Activated naive CD8-positive, alpha-beta T cell treated with anti-CD3 and anti-CD28 coated beads, Interleukin-2, amount 10 ng/mL, durations not matched to agents 7 days and 5 days (primary cell): ENCODE data around the gene ZNF407. TPM values are rescaled to one million over a fixed set of nuclear protein-coding genes. Genes with fewer than 3 reads are reported as not detected.
"Not testable (repeated sequence)": the region's sequence is repeated elsewhere in the genome, so short reads cannot be mapped to it uniquely, and the experiment has no call there.

Experiments used
- ATAC-seq: fragments of 150-1000 bp; cut with Tn5 transposase; one replicate; pipeline ENCODE4 v1.10.0; 2021; ENCODE audit warnings: low read depth, moderate library complexity
- POLR2A ChIA-PET: fragments of 350-600 bp; sonication (Branson Sonifier 250); formaldehyde crosslinking; loops from one replicate; lab custom pipeline; 2021; ENCODE audit warnings: antibody characterized with exemption; lab: Charles Lee
- DNase-seq: peaks from one replicate; pipeline ENCODE4 v3.0.0; 2021
- H3K27ac Mint-ChIP-seq: one replicate; pipeline ENCODE4 v1.8.0; 2022; ENCODE audit warnings: mild to moderate bottlenecking, mixed read lengths
- H3K27me3 Mint-ChIP-seq: one replicate; pipeline ENCODE4 v1.8.0; 2022; ENCODE audit warnings: mild to moderate bottlenecking, moderate library complexity, mixed read lengths
- H3K36me3 Mint-ChIP-seq: one replicate; pipeline ENCODE4 v1.8.0; 2021; ENCODE audit warnings: mild to moderate bottlenecking, mixed read lengths
- H3K4me1 Mint-ChIP-seq: one replicate; pipeline ENCODE4 v1.8.0; 2021; ENCODE audit warnings: mixed read lengths
- H3K4me3 Mint-ChIP-seq: one replicate; pipeline ENCODE4 v1.8.0; 2022; ENCODE audit warnings: mild to moderate bottlenecking, moderate library complexity, mixed read lengths
- H3K9me3 Mint-ChIP-seq: one replicate; pipeline ENCODE4 v1.8.0; 2021; ENCODE audit warnings: mixed read lengths
- total RNA-seq, 2 experiments: library from RNA; stranded (reverse); gene quantifications; one replicate each; pipeline ENCODE4 v1.2.3, GENCODE V29; 2021

The ZNF407 gene
- total RNA-seq, 2 experiments from 2014 or later = 16.9 to 17.1 TPM

- H3K9me3 Mint-ChIP-seq = peaks cover 13% of the 10 kb centered on the region
- POLR2A ChIA-PET = no interaction called here
- no peak overlapping the region for H3K4me3 Mint-ChIP-seq
- no peak overlapping the region for H3K27ac Mint-ChIP-seq
- ATAC-seq = no peak
- no peak for DNase-seq
- no peaks in the 10 kb centered on the region for H3K4me1 Mint-ChIP-seq
- H3K36me3 Mint-ChIP-seq = no peaks in the 10 kb centered on the region
- peaks cover 5% of the 10 kb centered on the region for H3K27me3 Mint-ChIP-seq
These were observed 485.5 kb downstream of the ZNF407 start for GRCh38 chr18:75083131-75083530.

- H3K36me3 Mint-ChIP-seq = no peaks in the 10 kb centered on the region
- POLR2A ChIA-PET = no interaction called here
- H3K4me1 Mint-ChIP-seq = no peaks in the 10 kb centered on the region
- no peak overlapping the region for H3K4me3 Mint-ChIP-seq
- H3K9me3 Mint-ChIP-seq = peaks cover 11% of the 10 kb centered on the region
- DNase-seq = no peak
- H3K27me3 Mint-ChIP-seq = no peaks in the 10 kb centered on the region
- no peak for ATAC-seq
- H3K27ac Mint-ChIP-seq = no peak overlapping the region
These were observed 486.1 kb downstream of the ZNF407 start for GRCh38 chr18:75083761-75084160.

GRCh38 chr18:75085676-75086075 lies 488.0 kb downstream of the ZNF407 start:
- H3K27ac Mint-ChIP-seq, H3K9me3 Mint-ChIP-seq, ATAC-seq, POLR2A ChIA-PET, H3K4me1 Mint-ChIP-seq, DNase-seq, H3K4me3 Mint-ChIP-seq, H3K27me3 Mint-ChIP-seq, H3K36me3 Mint-ChIP-seq: not testable (repeated sequence)

GRCh38 chr18:75086494-75087034 lies 488.9 kb downstream of the ZNF407 start:
- no peaks in the 10 kb centered on the region for H3K27me3 Mint-ChIP-seq
- H3K27ac Mint-ChIP-seq = no peak overlapping the region
- ATAC-seq = no peak
- H3K9me3 Mint-ChIP-seq = peaks cover 6% of the 10 kb centered on the region
- POLR2A ChIA-PET = no interaction called here
- no peak for DNase-seq
- no peak overlapping the region for H3K4me3 Mint-ChIP-seq
- H3K36me3 Mint-ChIP-seq = no peaks in the 10 kb centered on the region
- H3K4me1 Mint-ChIP-seq = no peaks in the 10 kb centered on the region

- Mint-ChIP-seq H3K9me3 (peaks cover 6% of the 10 kb centered on the region), H3K4me1 (no peaks in the 10 kb centered on the region), H3K36me3 (no peaks in the 10 kb centered on the region), H3K4me3 (no peak overlapping the region), H3K27ac (no peak overlapping the region), H3K27me3 (no peaks in the 10 kb centered on the region)
- DNase-seq (no peak), ATAC-seq (no peak)
- POLR2A ChIA-PET = interaction anchor here (0.6 kb wide), 1 partner anchor 34 kb away, joined by 3 read pairs; no protein-coding TSS in a partner anchor
These were observed 489.7 kb downstream of the ZNF407 start for GRCh38 chr18:75087119-75088020.

GRCh38 chr18:75088021-75088506 lies 490.4 kb downstream of the ZNF407 start:
- Mint-ChIP-seq H3K27ac (no peak overlapping the region), H3K4me3 (no peak overlapping the region), H3K27me3 (no peaks in the 10 kb centered on the region), H3K9me3 (peaks cover 3% of the 10 kb centered on the region), H3K36me3 (no peaks in the 10 kb centered on the region), H3K4me1 (no peaks in the 10 kb centered on the region)
- ATAC-seq = no peak
- POLR2A ChIA-PET = interaction anchor here (0.6 kb wide), 1 partner anchor 35 kb away, joined by 3 read pairs; no protein-coding TSS in a partner anchor
- no peak for DNase-seq

- H3K9me3 Mint-ChIP-seq = peaks cover 3% of the 10 kb centered on the region
- ATAC-seq (no peak), DNase-seq (no peak)
- H3K4me3 Mint-ChIP-seq = no peak overlapping the region
- no peak overlapping the region for H3K27ac Mint-ChIP-seq
- no peaks in the 10 kb centered on the region for H3K4me1 Mint-ChIP-seq
- peaks cover 5% of the 10 kb centered on the region for H3K27me3 Mint-ChIP-seq
- POLR2A ChIA-PET = no interaction called here
- H3K36me3 Mint-ChIP-seq = no peaks in the 10 kb centered on the region
These were observed 491.0 kb downstream of the ZNF407 start for GRCh38 chr18:75088622-75089211.

- ATAC-seq (no peak), DNase-seq (no peak)
- Mint-ChIP-seq H3K27ac (no peak overlapping the region), H3K4me1 (no peaks in the 10 kb centered on the region), H3K36me3 (no peaks in the 10 kb centered on the region), H3K9me3 (peaks cover 3% of the 10 kb centered on the region), H3K27me3 (peaks cover 6% of the 10 kb centered on the region), H3K4me3 (no peak overlapping the region)
- POLR2A ChIA-PET = no interaction called here
These were observed 492.2 kb downstream of the ZNF407 start for GRCh38 chr18:75089748-75090327.

- Mint-ChIP-seq H3K27ac (no peak overlapping the region), H3K27me3 (peaks cover 6% of the 10 kb centered on the region), H3K9me3 (peaks cover 3% of the 10 kb centered on the region), H3K4me3 (no peak overlapping the region), H3K4me1 (no peaks in the 10 kb centered on the region), H3K36me3 (no peaks in the 10 kb centered on the region)
- POLR2A ChIA-PET = no interaction called here
- DNase-seq (no peak), ATAC-seq (no peak)
These were observed 492.7 kb downstream of the ZNF407 start for GRCh38 chr18:75090336-75090735.

- H3K27ac Mint-ChIP-seq = no peak overlapping the region
- H3K9me3 Mint-ChIP-seq = peaks cover 4% of the 10 kb centered on the region
- peaks cover 6% of the 10 kb centered on the region for H3K27me3 Mint-ChIP-seq
- no peaks in the 10 kb centered on the region for H3K36me3 Mint-ChIP-seq
- DNase-seq (no peak), ATAC-seq (no peak)
- POLR2A ChIA-PET = no interaction called here
- no peak overlapping the region for H3K4me3 Mint-ChIP-seq
- H3K4me1 Mint-ChIP-seq = no peaks in the 10 kb centered on the region
These were observed 500.0 kb downstream of the ZNF407 start for GRCh38 chr18:75097491-75098225.

- POLR2A ChIA-PET = no interaction called here
- no peaks in the 10 kb centered on the region for H3K27me3 Mint-ChIP-seq
These were observed 503.4 kb downstream of the ZNF407 start for GRCh38 chr18:75100832-75101630.

GRCh38 chr18:75101916-75102315 lies 504.2 kb downstream of the ZNF407 start:
- DNase-seq = no peak
- ATAC-seq = no peak
- Mint-ChIP-seq H3K27ac (no peak overlapping the region), H3K27me3 (no peaks in the 10 kb centered on the region), H3K36me3 (no peaks in the 10 kb centered on the region), H3K4me1 (no peaks in the 10 kb centered on the region), H3K4me3 (no peak overlapping the region), H3K9me3 (peaks cover 2% of the 10 kb centered on the region)
- POLR2A ChIA-PET = no interaction called here

More at GRCh38 chr18:75100832-75101630, 503.4 kb downstream of the ZNF407 start:
- no peaks in the 10 kb centered on the region for H3K36me3 Mint-ChIP-seq
- H3K9me3 Mint-ChIP-seq = peaks cover 2% of the 10 kb centered on the region
- H3K4me1 Mint-ChIP-seq = no peaks in the 10 kb centered on the region
- no peak for DNase-seq
- ATAC-seq = no peak
- no peak overlapping the region for H3K27ac Mint-ChIP-seq
- H3K4me3 Mint-ChIP-seq = no peak overlapping the region
